Peyer's patch (tissue), 4 donors: ENCODE results near the gene KRAS.

Experiments
- CTCF ChIP-seq, 6 experiments: fragments of 450-650 bp in 4 of 6; fragments of 200-600 bp in 2 of 6; sonication (generic) in 1 of 6; IDR thresholded peaks; one replicate each; pipeline ENCODE4 v1.5.1; 2017 to 2019; ENCODE audit warnings: antibody characterized with exemption in 6 of 6, mild to moderate bottlenecking in 3 of 6, moderate library complexity in 1 of 6
- POLR2A ChIP-seq, 2 donors: fragments of 450-650 bp; IDR thresholded peaks; one replicate each; pipeline ENCODE4 v1.5.1; 2017; ENCODE audit warnings: antibody characterized with exemption in 2 of 2, mild to moderate bottlenecking in 2 of 2, moderate library complexity in 2 of 2

GRCh38 chr12:25189656-25190055, 61.1 kb downstream of the KRAS start:
- TF ChIP-seq POLR2A (IDR thresholded peaks at IDR 0.05): no peak
- no peak for TF ChIP-seq CTCF (IDR thresholded peaks at IDR 0.05)
